HEK293 (cell line): ENCODE measurements around the gene SLC39A13.

Experiments
- CTCF ChIA-PET: fragments of 350-600 bp; formaldehyde crosslinking; extraction: SDS; loops from one replicate; lab custom pipeline; 2021; ENCODE audit warnings: antibody characterized with exemption; lab: Yijun Ruan, JAX
- POLR2A ChIA-PET: fragments of 300-600 bp; formaldehyde crosslinking; extraction: SDS; loops from one replicate; lab custom pipeline; 2020; ENCODE audit warnings: antibody characterized with exemption, inconsistent platforms; lab: Yijun Ruan, JAX
- H3K27ac ChIP-seq: fragments of 200-500 bp; sonication (Bioruptor generic); 2 replicates; pipeline ENCODE4 v1.5.1; 2014; ENCODE audit warnings: low read depth, low read length, control low read depth, inconsistent platforms; ENCODE audit errors: extremely low read depth
- H3K36me3 ChIP-seq, 2 experiments: fragments of 200-500 bp in 1 of 2; sonication (Bioruptor generic) in 1 of 2; 1 replicate in 1 of 2; 2 replicates in 1 of 2; pipeline ENCODE4 v1.5.1; 2014 to 2017; ENCODE audit warnings: inconsistent platforms in 2 of 2, low read length in 2 of 2; ENCODE audit not compliant: control insufficient read depth in 2 of 2, insufficient read depth in 1 of 2
- H3K4me1 ChIP-seq: fragments of 200-500 bp; sonication (Bioruptor generic); 2 replicates; pipeline ENCODE4 v1.5.1; 2014; ENCODE audit warnings: mild to moderate bottlenecking, low read length, inconsistent platforms; ENCODE audit not compliant: control insufficient read depth, insufficient read depth
- H3K4me3 ChIP-seq: 2 replicates; pipeline ENCODE4 v1.5.1; 2011; ENCODE audit warnings: low read depth, mild to moderate bottlenecking, control low read depth, low read length, moderate library complexity
- H3K9me3 ChIP-seq: fragments of 200-500 bp; sonication (Bioruptor generic); 2 replicates; pipeline ENCODE4 v1.5.1; 2014; ENCODE audit warnings: low read depth, low read length, inconsistent platforms; ENCODE audit not compliant: control insufficient read depth, insufficient read depth
- BCL11A ChIP-seq: fragments of 450-650 bp; formaldehyde crosslinking; IDR thresholded peaks from 2 replicates; pipeline ENCODE4 v1.5.1; 2016; ENCODE audit warnings: low read depth, missing biosample characterization, missing genetic modification characterization
- KLF1 ChIP-seq: fragments of 450-650 bp; formaldehyde crosslinking; IDR thresholded peaks from 2 replicates; pipeline ENCODE4 v1.5.1; 2016; ENCODE audit warnings: missing biosample characterization, missing genetic modification characterization
- MYNN ChIP-seq: fragments of 450-650 bp; formaldehyde crosslinking; IDR thresholded peaks from 2 replicates; pipeline ENCODE4 v1.5.1; 2016; ENCODE audit warnings: missing biosample characterization, missing genetic modification characterization, borderline replicate concordance
- REPIN1 ChIP-seq: fragments of 450-650 bp; formaldehyde crosslinking; IDR thresholded peaks from 2 replicates; pipeline ENCODE4 v1.5.1; 2017; ENCODE audit warnings: missing biosample characterization, missing genetic modification characterization, low read depth
- YY1 ChIP-seq: fragments of 450-650 bp; formaldehyde crosslinking; IDR thresholded peaks from 2 replicates; pipeline ENCODE4 v1.5.1; 2018; ENCODE audit warnings: missing biosample characterization, missing genetic modification characterization
- ZBTB1 ChIP-seq: fragments of 450-650 bp; formaldehyde crosslinking; IDR thresholded peaks from 2 replicates; pipeline ENCODE4 v1.5.1; 2016; ENCODE audit warnings: missing biosample characterization, missing genetic modification characterization
- ZBTB48 ChIP-seq: fragments of 450-650 bp; formaldehyde crosslinking; IDR thresholded peaks from 2 replicates; pipeline ENCODE4 v1.5.1; 2016; ENCODE audit warnings: missing biosample characterization, missing genetic modification characterization
- ZNF202 ChIP-seq: fragments of 450-650 bp; formaldehyde crosslinking; IDR thresholded peaks from 2 replicates; pipeline ENCODE4 v1.5.1; 2016; ENCODE audit warnings: missing biosample characterization, missing genetic modification characterization, borderline replicate concordance
- ZNF23 ChIP-seq: fragments of 450-650 bp; formaldehyde crosslinking; IDR thresholded peaks from 2 replicates; pipeline ENCODE4 v1.5.1; 2016; ENCODE audit warnings: missing biosample characterization, missing genetic modification characterization, borderline replicate concordance
- ZNF26 ChIP-seq: fragments of 450-650 bp; formaldehyde crosslinking; IDR thresholded peaks from 2 replicates; pipeline ENCODE4 v1.5.1; 2016; ENCODE audit warnings: missing biosample characterization, missing genetic modification characterization
- ZNF362 ChIP-seq: fragments of 450-650 bp; formaldehyde crosslinking; IDR thresholded peaks from 2 replicates; pipeline ENCODE4 v1.5.1; 2016; ENCODE audit warnings: missing biosample characterization, missing genetic modification characterization
- ZNF488 ChIP-seq: fragments of 450-650 bp; formaldehyde crosslinking; IDR thresholded peaks from 2 replicates; pipeline ENCODE4 v1.5.1; 2016; ENCODE audit warnings: missing biosample characterization, missing genetic modification characterization
- ZNF510 ChIP-seq: fragments of 450-650 bp; formaldehyde crosslinking; IDR thresholded peaks from 2 replicates; pipeline ENCODE4 v1.5.1; 2018; ENCODE audit warnings: mild to moderate bottlenecking, missing genetic modification characterization, missing biosample characterization; ENCODE audit not compliant: insufficient replicate concordance
- ZNF514 ChIP-seq: fragments of 450-650 bp; formaldehyde crosslinking; IDR thresholded peaks from 2 replicates; pipeline ENCODE4 v1.5.1; 2016; ENCODE audit warnings: missing biosample characterization, missing genetic modification characterization
- ZNF555 ChIP-seq: fragments of 450-650 bp; formaldehyde crosslinking; conservative IDR thresholded peaks from 2 replicates; pipeline ENCODE4 v1.5.1; 2017; ENCODE audit warnings: missing biosample characterization, mild to moderate bottlenecking, missing genetic modification characterization, inconsistent platforms
- ZNF624 ChIP-seq: fragments of 450-650 bp; formaldehyde crosslinking; IDR thresholded peaks from 2 replicates; pipeline ENCODE4 v1.5.1; 2017; ENCODE audit warnings: missing biosample characterization, missing genetic modification characterization
- ZNF658 ChIP-seq: fragments of 450-650 bp; formaldehyde crosslinking; IDR thresholded peaks from 2 replicates; pipeline ENCODE4; 2016; ENCODE audit warnings: missing biosample characterization, missing genetic modification characterization
- ZNF701 ChIP-seq: fragments of 450-650 bp; formaldehyde crosslinking; IDR thresholded peaks from 2 replicates; pipeline ENCODE4 v1.5.1; 2016; ENCODE audit warnings: missing biosample characterization, missing genetic modification characterization
- ZNF747 ChIP-seq: fragments of 450-650 bp; formaldehyde crosslinking; IDR thresholded peaks from 2 replicates; pipeline ENCODE4 v1.5.1; 2016; ENCODE audit warnings: missing biosample characterization, missing genetic modification characterization
- ZNF768 ChIP-seq: fragments of 450-650 bp; formaldehyde crosslinking; IDR thresholded peaks from 2 replicates; pipeline ENCODE4 v1.5.1; 2018; ENCODE audit warnings: missing biosample characterization, mild to moderate bottlenecking, missing genetic modification characterization
- ZNF776 ChIP-seq: fragments of 450-650 bp; formaldehyde crosslinking; IDR thresholded peaks from 2 replicates; pipeline ENCODE4 v1.5.0; 2017; ENCODE audit warnings: missing biosample characterization, missing genetic modification characterization, borderline replicate concordance
- ZNF837 ChIP-seq: fragments of 450-650 bp; formaldehyde crosslinking; IDR thresholded peaks from 2 replicates; pipeline ENCODE4 v1.5.1; 2016; ENCODE audit warnings: missing biosample characterization, missing genetic modification characterization
- ZSCAN16 ChIP-seq: fragments of 450-650 bp; formaldehyde crosslinking; IDR thresholded peaks from 2 replicates; pipeline ENCODE4 v1.5.1; 2016; ENCODE audit warnings: missing biosample characterization, missing genetic modification characterization
- ZSCAN18 ChIP-seq: fragments of 450-650 bp; formaldehyde crosslinking; IDR thresholded peaks from 2 replicates; pipeline ENCODE4 v1.5.1; 2016; ENCODE audit warnings: missing biosample characterization, missing genetic modification characterization
- ZSCAN30 ChIP-seq: fragments of 450-650 bp; IDR thresholded peaks from 2 replicates; pipeline ENCODE4 v1.5.1; 2018; ENCODE audit warnings: missing biosample characterization, mild to moderate bottlenecking, missing genetic modification characterization, moderate library complexity

SLC39A13 gene

GRCh38 chr11:47437746-47438418, 29.5 kb downstream of the SLC39A13 start:
- Histone ChIP-seq H3K4me3 (no peak overlapping the region), H3K36me3 (no peaks in the 10 kb centered on the region), H3K27ac (no peak overlapping the region), H3K4me1 (no peaks in the 10 kb centered on the region)
- CTCF ChIA-PET: interaction anchor here (1.2 kb wide), 1 partner anchor 15 kb away, joined by 3 read pairs; no protein-coding TSS in a partner anchor
- TF ChIP-seq ZNF23 (tag by site-specific recombination) (no peak), REPIN1 (no peak), ZNF768 (tag by site-specific recombination) (no peak), ZNF510 (tag by site-specific recombination) (no peak), ZNF514 (tag by site-specific recombination) (no peak), ZNF202 (tag by site-specific recombination) (no peak), ZNF837 (tag by site-specific recombination) (no peak), BCL11A (tag by site-specific recombination) (no peak), ZNF658 (no peak), ZNF362 (tag by site-specific recombination) (no peak), ZNF776 (tag by site-specific recombination) (no peak), ZNF555 (tag by site-specific recombination) (no peak)
- TF ChIP-seq, all 188 proteins: peak for 0
- no peaks in the 10 kb centered on the region for H3K9me3 ChIP-seq
- POLR2A ChIA-PET: no interaction called here

- POLR2A ChIA-PET: no interaction called here
- H3K4me1 ChIP-seq: no peaks in the 10 kb centered on the region
- H3K9me3 ChIP-seq: no peaks in the 10 kb centered on the region
- TF ChIP-seq ZNF624 (tag by site-specific recombination) (no peak), ZNF747 (no peak)
- no peak overlapping the region for H3K4me3 ChIP-seq
- H3K27ac ChIP-seq: no peak overlapping the region
- CTCF ChIA-PET: no interaction called here
- H3K36me3 ChIP-seq: no peaks in the 10 kb centered on the region
Measured at GRCh38 chr11:47438721-47439120, 30.3 kb downstream of the SLC39A13 start.

GRCh38 chr11:47440054-47440476, 31.7 kb downstream of the SLC39A13 start:
- Histone ChIP-seq H3K27ac (no peak overlapping the region), H3K9me3 (no peaks in the 10 kb centered on the region), H3K4me3 (no peak overlapping the region)
- POLR2A ChIA-PET: no interaction called here
- TF ChIP-seq ZSCAN16 (tag by site-specific recombination): no peak
- TF ChIP-seq YY1 (tag by site-specific recombination): no peak
- TF ChIP-seq ZNF488: no peak
- no peak for TF ChIP-seq ZBTB48 (tag by site-specific recombination)
- TF ChIP-seq MYNN (tag by site-specific recombination): no peak
- no peak for TF ChIP-seq ZBTB1 (tag by site-specific recombination)
- TF ChIP-seq ZSCAN30 (tag by site-specific recombination): no peak
- TF ChIP-seq ZNF26 (tag by site-specific recombination): no peak
- TF ChIP-seq ZNF701: no peak
- no peak for TF ChIP-seq KLF1 (tag by site-specific recombination)
- no peak for TF ChIP-seq ZSCAN18 (tag by site-specific recombination)
- TF ChIP-seq, all 188 proteins: peak for 0
- H3K36me3 ChIP-seq: no peaks in the 10 kb centered on the region
- CTCF ChIA-PET: interaction anchor here (0.7 kb wide), 1 partner anchor 88 kb away, joined by 6 read pairs; no protein-coding TSS in a partner anchor
- H3K4me1 ChIP-seq: no peaks in the 10 kb centered on the region
